SK-N-DZ (cell line): ENCODE measurements around the gene BHLHE23. TPM values are rescaled to one million over a fixed set of nuclear protein-coding genes. Genes with fewer than 3 reads are reported as not detected.
A peak's percentile ranks its signal among the peaks of the same experiment; 100 is the strongest.

Source experiments
- DNase-seq: peaks from one replicate; pipeline ENCODE4 v3.0.0-alpha.2; 2015; ENCODE audit warnings: low spot score
- polyA plus RNA-seq, 2 experiments: library from polyadenylated mRNA; depleted of rRNA; stranded (reverse); fragments of >200 nt; gene quantifications; 2 replicates each; pipeline ENCODE4 v1.2.3, GENCODE V29; 2014

The BHLHE23 gene
- not detected in 2 replicates for polyA plus RNA-seq (2014; cell fraction: cytosol; rRNA removed)
- not detected in 2 replicates for polyA plus RNA-seq (2014; cell fraction: nucleus; rRNA removed)

- no peak for DNase-seq
These were observed at the start of gene BHLHE23 for GRCh38 chr20:63006540-63007359. Gene BHLHE23 (minus strand): TSS chr20:63006964. CDS start chr20:63006774, 190 bp downstream.

DNA sequence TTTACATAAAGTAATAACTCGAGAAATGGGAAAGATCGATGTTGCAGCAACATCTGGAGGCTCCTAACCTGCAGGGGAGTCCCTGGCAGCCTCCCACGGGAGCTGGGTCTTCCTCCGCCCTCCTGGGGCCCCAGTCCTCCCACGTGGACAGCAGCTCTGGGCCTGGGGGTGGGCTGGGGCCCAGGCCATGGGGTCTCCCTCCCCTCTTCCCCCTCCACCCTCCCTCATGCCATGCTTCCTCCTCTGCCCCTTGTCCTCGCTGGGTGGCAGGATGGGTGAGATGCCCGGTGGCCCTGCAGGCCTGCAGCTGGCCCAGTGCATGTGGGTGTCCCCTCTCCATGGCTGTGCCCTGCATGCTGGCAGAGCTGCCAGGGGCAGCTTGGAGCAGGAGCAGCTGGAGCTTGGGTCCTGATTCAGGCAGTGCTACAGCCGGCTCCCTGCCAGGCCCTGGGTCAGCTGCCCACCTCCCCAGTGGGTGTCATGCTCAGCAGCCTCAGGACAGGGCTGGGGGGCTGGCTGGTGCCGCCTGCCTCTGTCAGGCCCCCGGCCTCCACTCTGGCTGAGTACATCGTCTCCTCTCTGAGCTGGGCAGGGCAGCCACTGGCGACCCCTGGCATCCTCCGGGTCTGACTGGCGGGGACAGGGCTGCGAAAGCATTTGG, 48.9 kb upstream of the BHLHE23 start:
- no peak for DNase-seq

- no peak for DNase-seq
These were observed 48.0 kb upstream of the BHLHE23 start for GRCh38 chr20:63054681-63055240.

GRCh38 chr20:63054103-63054474, 47.3 kb upstream of the BHLHE23 start:
- DNase-seq: no peak

DNA sequence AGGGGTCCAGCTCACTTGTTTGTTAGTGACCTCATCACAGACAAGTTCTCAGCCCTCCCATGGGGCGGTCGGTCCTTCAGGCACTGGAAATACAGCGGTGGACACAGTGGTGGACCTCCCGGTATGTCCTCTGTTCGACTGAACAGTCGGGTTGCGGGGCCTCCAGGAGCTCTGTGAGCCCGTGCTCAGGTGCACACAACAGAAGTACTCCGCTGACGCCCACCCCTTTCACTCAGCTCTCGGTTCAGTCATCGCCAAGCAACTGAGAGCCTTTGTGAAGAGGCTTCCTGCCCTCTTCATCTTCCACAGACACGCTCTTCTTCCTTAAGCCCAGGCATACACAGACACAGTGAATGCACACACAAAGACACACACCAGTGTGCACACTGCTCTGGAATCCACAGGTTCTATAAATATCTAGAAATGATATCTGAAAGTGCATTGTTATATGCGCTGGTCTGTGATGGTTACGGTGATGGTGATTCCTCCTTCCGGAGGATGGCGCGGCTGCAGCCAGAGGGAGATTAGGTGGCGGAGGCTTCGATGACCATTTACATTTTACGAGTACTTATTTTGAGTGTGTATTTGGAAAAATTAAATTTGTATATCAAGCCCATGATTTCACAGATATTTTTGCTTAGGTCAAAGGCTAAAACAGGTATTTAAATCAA, 46.8 kb upstream of the BHLHE23 start:
- no peak for DNase-seq

DNA sequence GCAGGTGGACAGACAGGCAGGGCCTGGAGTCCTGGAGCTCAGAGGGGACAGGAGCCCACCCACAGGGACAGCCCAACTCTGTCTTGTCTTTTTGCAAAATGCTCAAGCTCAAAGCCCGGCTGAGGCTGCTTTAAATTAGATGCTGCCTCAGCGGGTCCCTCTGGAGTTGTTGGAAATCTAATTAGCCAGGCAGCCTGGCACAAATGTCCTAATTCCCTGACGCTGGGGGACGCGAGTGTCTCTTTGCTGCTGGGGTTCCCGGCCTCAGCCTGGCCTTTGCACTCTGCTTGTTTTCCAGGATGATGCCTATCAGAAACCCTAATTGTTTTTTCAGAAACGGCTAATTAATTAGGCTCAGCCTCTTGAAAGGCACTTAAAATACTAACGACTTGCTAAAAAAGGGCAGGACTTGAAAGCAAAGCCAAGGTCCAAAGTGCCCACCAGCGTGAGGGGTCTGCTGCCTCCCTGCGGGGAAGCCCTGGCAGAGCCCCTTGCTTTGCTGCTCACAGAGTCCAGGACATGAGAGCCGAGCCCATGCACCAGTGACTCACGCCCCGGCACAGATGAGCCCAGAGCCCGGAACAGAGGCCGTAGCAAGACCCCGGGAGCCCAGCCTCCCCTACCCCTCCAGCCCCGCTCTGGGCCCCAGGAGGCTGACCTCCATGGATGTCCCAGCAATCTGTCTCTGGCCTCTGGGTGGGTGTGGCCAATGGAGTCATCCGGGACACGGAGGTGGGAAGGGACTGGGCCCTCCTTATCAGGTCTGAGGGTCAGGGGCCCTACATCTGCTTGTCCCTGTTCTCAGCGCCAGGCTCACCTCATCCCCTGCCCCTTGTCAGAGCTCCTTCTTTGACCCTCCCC, 46.0 kb upstream of the BHLHE23 start:
- DNase-seq: peak; percentile 61

DNA sequence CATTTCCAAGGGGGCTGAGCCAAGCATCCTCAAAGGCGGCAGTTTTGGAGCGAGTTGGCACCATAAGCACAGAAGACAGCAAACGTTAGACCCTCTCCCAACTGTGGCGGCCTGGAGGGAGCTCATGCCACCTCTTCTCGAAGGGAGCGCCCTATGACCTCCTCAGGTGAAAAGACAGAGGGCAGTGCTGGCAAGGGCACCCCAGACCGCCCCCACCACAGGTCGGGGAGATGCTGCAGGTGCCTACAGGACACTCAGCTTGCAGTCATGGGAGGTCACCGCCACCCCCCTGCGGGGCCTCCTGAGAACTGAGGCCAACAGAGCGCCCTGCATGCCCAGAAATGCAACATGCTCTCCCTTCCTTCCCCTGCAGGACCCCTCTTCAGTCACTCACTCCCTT, 45.1 kb upstream of the BHLHE23 start:
- DNase-seq: no peak

DNA sequence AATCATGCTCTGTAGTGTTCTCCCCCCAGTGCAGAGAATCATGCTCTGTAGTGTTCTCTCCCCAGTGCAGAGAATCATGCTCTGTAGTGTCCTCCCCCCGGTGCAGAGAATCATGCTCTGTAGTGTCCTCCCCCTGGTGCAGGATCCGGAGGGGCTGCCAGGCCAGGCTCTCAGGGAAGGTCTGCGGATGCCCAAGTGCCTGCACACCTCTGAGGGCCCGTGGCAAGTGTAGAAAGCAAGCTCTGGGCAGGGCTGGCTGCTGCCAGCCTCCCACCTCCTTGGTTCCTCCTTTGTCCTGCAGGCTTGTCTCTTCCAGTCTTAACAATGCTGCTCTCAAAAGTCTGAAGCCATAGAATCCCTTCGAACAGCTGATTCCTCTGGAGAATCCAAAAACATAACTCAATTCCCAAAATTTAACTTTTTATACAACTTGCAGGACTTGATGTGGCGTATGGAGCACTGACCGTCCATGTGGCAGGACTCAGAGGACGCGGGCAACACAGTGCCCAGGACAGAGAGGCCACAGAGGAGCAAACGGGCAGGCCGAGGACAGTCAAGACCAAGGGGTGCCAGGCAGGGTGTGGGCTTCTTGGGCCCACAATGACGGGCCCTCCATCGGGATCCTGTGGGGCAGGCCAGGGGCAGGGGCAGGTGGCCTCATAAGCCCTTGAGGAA, 44.6 kb upstream of the BHLHE23 start:
- no peak for DNase-seq

- DNase-seq: no peak
These were observed 43.6 kb upstream of the BHLHE23 start for GRCh38 chr20:63050406-63050805.

- DNase-seq: no peak
These were observed 42.9 kb upstream of the BHLHE23 start for GRCh38 chr20:63049561-63050221.

- no peak for DNase-seq
These were observed 42.4 kb upstream of the BHLHE23 start for GRCh38 chr20:63049191-63049518.

DNA sequence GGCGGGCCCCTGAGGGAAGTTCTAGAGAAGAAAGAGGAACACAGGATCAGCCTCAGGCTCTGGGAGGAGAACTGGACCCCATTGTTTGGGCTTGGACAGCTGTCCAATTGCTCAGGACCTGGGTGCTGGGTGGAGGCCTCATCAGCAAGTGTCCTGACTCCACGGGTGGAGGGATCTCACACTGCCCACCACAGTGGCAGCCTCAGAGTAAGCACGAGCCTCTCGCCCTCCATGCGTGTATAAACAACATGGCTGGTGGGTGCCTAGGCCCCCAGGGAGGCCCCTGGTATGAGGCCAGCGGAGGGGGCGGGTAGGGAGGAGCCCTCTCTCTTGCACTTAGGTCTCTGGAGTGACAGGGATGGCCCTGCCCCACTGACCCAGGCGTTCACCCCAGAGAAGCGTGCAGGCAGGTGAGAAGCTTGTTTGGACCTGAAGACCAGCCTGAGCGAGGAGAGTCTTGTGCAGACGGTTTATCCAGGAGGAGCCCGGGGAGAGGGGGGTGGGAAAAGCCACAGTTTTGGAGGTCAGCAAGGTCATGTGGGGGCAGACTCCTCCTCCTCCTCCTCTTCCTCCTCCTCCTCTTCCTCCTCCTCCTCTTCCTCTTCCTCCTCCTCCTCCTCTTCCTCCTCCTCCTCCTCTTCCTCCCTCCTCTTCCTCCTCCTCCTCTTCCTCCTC, 41.9 kb upstream of the BHLHE23 start:
- no peak for DNase-seq

DNA sequence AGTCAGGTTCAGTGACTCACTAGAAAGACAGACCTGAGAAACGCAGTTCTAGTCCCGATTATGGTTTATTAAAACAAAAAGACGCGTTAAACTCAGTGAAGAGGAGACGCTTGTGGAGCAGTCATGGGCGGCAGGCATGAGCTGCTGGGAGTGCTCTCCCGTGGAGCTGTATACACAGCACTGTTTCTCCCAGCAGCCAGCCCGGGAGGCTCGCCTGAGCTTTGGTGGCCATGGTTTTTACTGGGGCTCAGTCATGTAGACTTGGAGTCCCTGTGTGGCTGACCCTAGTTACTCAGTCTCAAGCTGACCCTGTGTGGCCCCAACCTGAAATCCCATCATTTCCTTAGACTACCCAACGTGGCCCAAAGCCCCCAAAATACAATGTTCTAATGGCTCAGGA, 41.2 kb upstream of the BHLHE23 start:
- no peak for DNase-seq

DNA sequence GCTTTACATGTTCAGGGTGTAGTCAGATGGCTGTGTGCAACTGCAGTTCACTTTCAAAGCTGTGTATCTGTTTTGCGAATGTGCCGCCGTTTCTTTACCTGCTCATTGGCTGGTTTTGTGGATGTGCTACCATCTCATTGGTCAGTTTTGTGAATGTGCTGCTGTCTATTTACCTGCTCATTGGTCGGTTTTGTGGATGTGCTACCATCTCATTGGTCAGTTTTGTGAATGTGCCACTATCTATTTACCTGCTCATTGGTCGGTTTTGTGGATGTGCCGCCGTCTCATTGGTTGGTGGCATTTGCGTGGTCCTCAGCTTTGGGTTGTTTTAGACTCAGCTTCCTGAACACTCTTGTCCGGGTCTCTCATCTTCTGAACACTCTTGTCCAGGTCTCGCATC, 40.5 kb upstream of the BHLHE23 start:
- DNase-seq: no peak

DNA sequence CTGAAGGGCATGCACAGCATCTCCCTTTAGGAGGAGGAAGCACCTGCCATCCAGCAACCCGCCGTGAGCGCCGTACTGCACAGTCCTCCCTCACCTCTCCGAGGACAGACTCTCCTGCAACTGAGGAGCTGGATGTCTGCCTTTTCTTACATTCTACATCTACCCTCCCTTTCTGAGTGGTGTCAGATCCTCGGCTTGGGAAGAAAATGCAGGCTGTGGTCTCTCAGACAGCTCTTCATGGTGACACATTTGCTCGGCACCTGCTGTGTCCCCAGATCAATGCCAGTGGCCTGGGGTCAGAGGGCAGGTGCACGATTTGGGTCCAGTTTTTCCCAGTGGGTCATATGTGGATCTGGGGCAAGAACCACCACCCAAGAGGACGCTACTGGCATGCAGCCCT, 40.1 kb upstream of the BHLHE23 start:
- DNase-seq: no peak

DNA sequence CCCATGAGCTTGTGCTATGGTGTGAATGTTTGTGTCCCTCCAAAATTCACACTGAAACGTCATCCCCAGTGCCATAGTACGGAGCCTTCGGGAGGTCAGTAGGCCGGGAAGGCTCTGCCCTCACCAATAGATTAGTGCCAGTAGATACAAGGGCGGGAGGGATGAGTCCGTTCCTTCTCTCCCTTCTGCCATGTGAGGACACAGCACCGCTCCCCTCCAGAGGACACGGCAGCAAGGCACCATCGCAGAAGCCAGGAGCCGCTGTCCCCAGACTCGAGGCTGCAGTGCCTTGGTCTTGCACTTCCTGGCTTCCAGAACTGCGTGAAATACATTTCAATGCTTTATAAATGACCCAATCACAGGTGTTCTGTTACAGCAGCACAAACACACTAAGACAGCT, 39.2 kb upstream of the BHLHE23 start:
- no peak for DNase-seq

- DNase-seq: no peak
These were observed 38.6 kb upstream of the BHLHE23 start for GRCh38 chr20:63045401-63045800.

DNA sequence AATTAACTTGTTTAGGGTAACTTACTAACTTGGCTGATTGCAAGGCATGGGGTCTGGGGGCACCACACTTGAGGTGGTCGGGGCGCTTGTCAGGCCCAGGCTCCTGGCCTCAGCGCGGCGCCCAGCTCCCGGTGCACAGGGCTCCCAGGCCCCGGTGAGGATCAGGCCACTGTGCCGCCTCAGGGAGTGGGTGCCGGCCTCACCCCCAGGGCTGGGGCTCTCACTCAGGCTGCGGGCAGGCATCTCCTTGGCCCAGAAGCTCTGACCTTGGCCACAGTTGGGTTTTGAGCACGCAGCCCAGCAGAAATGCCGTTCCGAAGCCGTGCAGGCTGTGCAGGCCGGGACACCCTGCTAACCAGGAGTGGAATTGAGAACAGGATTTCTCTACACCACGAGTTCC, 37.8 kb upstream of the BHLHE23 start:
- DNase-seq: no peak

GRCh38 chr20:63044204-63044600, 37.4 kb upstream of the BHLHE23 start:
- DNase-seq: no peak
